Brain pericyte (primary cell): ENCODE measurements around the gene RAB11FIP3.
"Not testable (repeated sequence)": the region's sequence is repeated elsewhere in the genome, so short reads cannot be mapped to it uniquely, and the experiment has no call there.

Experiments used
- DNase-seq: peaks from one replicate; pipeline ENCODE4 v3.0.0-alpha.2; 2012; ENCODE audit warnings: low read depth, low spot score

The RAB11FIP3 gene

DNA sequence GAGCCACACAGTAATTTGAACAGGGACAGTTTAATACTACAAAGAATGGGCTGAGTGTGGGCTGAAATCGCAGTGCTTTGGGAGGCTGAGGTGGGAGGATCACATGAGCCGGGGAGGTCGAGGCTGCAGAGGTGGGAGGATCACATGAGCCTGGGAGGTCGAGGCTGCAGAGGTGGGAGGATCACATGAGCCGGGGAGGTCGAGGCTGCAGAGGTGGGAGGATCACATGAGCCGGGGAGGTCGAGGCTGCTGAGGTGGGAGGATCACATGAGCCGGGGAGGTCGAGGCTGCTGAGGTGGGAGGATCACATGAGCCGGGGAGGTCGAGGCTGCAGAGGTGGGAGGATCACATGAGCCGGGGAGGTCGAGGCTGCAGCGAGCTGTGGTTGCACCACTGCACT is 69.2 kb downstream of the RAB11FIP3 start:
- DNase-seq = not testable (repeated sequence)

DNA sequence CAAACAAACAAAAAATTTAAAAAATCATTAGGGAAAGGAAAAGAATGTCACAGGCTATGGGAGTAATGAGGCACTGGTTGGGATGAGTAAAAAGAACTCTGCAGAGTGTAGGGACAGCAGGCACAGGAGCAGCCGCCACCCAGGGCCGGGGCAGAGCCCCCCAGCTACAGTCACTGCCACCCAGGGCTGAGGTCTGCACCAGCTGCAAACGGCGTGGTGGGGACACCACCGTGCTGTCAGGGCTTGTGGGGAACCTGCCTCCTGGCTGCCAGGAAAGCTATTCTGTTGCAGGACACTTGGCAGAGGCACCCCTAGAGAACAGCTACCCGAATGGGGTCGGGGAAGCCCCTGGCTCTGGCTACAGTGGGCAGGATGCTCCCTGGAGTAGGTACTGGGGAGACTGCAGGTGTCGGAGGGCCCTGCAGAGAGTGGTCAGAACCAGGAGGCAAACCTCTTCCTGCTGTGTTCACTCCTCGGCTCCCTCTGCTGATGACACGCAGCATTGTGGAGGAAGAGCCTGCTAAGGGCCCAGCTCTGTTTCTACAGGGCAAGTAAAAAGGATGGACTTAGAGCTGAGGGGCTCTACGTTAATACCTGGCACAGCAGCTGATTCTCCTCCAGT is 69.8 kb downstream of the RAB11FIP3 start:
- no peak for DNase-seq

DNA sequence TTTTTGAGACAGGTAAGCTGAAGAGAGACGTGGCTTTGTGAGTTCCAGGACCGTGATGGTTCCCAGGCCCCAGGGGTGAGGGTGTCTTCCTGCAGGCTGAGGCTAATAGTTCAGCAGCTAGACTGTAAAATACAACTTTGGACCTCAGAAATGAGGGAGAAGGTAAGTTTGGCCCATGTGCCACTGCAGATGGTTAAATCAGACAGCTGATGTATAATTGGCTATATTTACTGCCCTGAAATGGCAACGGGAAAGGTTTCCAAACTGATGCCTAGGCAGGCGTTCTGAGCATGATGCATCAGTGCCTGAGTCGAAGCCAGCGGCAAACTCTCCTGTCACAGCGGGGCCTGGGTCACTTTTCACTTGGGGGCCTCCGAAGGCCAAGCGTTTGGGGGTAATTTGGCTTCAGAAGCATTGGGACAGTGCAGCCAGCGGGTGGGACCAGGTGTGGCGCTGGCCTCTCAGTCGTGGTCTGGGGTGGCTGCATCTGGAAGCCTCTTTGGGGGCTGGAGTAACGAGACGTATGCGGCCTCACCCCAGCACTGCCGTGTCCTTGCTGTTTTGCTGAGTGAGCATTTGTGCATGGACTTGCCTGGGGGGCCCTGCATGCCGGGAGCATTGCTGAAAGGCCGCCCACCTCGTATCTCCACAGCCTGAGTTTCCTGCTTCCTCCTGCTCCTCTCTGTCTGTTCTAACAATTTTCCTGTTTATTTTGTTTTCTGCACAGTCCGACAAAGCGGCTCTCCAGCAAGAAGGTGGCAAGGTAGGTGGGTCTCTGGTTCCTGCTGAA is 70.8 kb downstream of the RAB11FIP3 start:
- no peak for DNase-seq

DNA sequence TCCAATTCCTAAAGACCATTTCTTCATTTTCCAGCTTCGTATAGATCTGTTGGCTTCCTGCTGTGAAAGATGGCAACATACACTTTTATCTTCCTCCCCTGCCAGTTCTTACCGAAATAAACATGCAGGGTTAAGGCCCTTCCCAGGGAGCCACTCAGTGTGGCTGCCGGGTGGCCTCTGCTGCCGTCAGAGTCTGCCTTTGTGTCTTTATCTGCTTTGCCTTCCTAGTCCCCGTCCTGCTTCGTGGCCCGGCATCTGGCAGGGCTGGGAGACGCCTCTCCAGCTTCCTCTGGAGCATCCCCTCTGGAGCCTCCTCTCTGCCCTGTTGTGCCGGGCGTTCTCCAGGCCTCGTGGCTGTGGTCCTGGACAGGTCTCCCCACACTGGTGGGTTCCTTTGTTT is 71.8 kb downstream of the RAB11FIP3 start:
- peak; percentile 49 for DNase-seq

DNA sequence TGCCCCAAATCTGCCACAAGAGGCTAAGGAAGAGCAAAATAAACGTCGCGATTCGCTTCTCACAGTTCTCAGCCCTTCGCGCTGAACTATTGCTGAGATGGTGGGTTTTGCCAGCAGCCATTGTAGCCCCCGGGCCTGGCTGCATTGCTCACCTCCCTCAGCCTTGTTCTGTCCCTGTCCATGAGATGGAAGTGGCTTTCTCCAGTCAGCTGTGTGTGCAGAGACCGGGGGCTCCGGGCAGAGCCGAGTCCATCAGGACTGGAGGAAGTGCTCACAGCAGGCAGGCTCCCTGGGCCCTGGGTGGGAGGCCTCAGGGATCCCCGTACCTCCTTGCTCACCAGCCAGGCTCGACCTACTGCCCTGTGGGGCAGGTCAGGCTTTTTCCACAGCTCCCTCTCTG is 74.5 kb downstream of the RAB11FIP3 start:
- DNase-seq = no peak

DNA sequence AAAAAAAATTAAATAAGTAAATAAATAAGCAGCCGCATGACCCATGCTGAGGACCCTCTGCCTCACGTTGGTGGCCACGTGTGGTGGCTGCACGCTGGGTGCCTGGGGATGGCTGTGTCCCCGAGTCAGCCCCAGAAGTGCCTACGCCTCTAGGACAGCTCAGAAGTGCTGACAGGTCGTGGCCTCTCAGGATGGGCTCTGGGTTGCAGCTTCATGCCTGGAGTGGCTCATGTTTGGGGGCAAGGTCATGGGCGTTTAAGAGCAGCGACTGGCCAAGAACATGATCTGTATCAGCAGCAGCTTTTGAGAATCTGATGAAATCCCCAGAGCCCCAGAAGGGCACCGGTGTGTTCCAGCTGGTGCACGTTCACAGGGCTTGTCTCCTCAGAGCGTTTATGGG is 75.3 kb downstream of the RAB11FIP3 start:
- DNase-seq = no peak

DNA sequence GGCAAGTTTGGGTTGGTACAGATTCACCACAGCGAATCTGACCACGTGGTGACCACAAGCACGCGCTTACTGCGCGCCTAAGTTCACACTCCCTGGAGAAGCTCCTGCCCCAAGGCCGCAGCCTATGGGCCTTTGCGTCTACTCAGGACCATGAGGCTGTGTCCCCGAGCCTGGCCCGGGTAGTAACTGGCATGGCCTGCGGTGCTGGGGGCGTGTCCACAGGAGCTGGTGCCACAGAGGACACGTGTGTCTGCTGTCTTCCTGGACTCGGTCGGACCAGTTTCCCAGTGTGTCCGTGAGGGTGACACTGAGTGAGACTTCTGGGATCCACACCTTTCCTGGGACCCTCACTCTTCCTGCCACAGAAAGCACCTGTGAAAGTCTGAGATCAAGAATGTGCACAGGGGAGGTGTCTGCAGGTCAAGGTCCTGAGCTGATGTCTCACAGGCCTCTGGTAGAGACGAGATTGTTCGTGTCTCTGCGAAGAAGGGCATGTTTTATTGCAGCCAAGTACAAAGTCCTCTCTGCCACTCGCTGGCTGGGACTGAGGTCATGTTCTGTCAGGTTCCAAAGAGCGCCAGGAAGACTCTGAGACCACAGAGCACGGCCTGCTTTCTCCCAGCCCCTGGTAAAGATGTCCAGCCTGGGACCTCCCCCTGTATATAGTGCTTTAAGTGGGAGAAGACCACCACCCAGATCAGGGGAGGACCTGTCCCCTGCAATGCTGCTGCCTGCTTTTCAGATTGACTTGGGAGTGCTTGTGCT is 76.9 kb downstream of the RAB11FIP3 start:
- DNase-seq = no peak

DNA sequence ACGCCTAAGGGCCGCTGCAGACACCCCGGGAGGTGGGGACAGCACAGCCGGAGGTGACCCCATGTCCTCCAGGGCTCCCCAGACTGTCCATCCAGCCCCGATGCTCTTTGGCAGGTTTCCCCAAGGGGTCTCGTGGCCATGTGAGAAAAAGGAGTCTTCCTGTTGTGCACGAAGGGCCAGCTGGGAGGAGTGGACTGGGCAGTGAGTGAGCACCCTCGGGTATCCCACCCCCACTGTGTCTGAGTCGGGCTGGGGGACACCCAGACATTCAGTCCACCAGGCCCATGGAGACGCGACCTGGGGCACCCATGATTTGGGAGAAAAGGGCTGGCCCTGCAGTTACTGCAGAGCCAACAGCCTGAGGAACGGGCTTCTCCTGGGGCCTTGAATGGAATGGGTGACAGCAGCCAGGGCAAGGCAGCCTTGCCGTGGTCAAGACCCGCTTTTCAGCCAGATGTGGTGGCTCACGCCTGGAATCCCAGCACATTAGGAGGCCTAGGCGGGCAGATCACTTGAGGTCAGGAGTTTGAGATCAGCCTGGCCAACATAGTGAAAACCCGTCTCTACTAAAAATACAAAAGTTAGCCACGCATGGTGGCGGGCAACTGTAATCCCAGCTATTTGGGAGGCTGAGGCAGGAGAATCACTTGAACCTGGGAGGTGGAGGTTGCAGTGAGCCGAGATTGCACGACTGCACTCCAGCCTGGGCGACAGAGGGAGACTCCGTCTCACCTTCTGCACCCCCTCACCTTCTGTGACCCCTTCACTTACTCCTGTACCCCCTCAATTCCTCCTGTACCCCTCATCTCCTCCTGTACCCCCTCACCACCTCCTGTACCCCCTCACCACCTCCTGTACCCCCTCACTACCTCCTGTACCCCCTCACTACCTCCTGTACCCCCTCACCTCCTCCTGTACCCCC is 78.0 kb downstream of the RAB11FIP3 start:
- DNase-seq = no peak

DNA sequence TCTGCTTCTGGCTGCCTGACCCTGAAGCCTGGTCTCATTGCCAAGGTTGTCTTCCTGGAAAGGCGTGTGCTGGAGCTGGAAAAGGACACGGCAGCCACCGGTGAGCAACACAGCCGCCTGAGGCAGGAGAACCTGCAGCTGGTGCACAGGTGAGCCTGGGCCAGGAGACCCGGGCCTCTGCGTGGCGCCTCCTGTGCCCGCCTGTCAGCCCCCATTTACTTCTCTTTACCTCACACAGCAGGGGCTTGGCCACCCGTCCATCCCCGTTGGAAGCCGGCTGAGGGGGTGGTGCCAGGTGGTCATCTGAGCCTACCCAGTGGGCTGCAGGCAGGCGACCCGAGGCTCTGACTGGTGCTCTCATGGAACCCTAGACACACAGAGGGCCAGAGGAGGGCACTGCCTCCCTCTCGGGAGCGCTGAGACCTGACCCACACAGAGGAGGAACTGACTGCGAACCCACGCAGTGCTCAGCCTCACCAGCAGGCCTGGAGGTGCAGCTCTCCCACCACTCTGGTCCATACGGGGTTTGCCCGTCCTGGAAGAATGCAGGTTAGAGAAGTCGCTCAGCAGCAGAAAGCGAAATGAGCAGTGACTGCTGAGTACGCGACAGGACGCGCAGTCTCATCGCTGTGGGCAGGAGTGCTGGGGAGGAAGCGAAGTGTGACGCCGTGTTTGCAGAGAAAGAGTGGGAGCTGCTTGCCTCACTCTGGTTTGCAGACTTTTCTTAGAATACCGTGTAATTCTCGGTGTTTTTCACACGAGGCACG is 80.2 kb downstream of the RAB11FIP3 start:
- DNase-seq = no peak

DNA sequence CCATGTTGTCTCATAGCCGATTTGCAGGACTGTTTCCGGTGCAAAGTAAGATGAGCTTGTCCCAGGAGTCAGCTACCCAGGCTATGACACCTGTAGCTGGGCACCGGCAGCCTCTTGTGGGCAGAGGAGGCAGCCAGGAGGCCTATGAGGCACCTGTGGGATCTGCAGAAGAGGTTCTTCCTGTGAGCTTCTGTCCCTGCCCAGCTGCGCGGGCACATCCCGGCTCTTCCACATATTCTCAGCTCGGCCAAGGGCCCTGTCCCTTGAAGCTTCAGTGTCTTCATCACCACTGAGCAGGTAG is 80.7 kb downstream of the RAB11FIP3 start:
- DNase-seq = no peak

DNA sequence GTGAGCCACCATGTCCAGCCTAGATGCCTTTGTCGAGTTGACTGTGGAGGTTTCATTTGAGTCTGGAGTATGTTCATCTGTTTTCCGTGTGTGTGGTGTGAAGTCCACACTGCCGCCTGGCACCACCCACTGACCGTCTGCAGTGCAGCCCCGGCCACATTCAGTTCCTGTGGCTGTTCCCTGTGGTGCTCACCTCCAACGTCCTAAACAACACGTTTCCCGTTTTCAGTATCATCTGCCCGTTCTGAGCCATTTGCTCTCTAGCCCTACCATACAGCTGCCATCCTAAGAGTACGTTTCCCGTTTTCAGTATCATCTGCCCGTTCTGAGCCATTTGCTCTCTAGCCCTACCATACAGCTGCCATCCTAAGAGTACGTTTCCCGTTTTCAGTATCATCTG is 82.1 kb downstream of the RAB11FIP3 start:
- not testable (repeated sequence) for DNase-seq

DNA sequence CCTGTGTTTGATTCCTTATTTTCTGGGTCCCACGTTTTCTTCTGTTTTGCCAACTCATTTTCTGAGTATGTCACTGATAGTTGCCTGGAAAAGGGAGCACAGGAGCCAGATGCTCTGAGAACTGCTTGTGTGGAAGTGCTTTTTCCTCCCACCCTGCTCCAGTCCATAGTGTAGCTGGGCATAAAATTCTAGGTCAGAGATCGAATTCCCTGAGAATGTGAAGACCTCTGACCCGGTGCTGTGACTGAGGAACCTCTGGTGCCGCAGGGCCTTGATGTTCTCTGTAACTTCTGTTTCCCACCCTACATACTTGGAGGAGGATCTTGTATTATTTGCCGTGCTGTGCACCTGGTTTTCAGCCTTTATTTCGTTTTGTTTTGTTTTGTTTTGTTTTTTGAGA is 82.5 kb downstream of the RAB11FIP3 start:
- no peak for DNase-seq

DNA sequence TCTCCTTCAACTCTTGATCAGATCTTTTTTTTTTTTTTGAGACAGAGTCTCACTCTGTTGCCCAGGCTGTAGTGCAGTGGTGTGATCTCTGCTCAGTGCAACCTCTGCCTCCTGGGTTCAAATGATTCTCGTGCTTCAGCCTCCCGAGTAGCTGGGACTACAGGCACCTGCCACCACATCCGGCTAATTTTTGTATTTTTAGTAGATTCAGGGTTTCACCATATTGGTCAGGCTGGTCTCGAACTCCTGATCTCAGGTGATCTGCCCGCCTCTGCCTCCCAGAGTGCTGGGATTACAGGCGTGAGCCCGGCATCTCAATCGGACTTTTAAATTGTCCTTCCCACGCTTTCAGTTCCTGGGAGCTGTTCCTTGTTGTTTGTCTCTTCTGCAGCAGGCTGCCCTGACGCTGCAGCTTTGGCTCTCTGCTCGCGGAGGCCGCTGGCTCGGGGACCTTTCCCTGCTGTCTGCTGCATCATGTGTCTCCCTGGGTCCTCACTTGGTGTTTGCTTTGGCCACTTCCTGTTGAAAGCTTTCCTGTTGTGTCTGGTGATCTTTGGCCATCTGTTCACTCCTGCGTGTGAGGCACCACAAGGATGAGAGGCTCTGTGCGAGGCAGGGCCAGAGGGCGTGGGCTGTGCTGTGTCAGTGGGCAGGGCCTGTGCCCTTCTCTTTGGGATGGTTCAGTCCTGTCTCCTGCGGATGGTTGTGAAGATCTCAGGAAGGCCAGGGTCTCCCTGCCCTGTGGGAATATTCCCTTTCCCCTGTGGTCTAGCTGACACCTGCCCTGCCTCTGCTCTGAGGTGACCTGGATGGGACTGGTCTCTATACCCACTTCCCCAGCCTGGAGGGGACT is 83.7 kb downstream of the RAB11FIP3 start:
- DNase-seq = peak; percentile 83

DNA sequence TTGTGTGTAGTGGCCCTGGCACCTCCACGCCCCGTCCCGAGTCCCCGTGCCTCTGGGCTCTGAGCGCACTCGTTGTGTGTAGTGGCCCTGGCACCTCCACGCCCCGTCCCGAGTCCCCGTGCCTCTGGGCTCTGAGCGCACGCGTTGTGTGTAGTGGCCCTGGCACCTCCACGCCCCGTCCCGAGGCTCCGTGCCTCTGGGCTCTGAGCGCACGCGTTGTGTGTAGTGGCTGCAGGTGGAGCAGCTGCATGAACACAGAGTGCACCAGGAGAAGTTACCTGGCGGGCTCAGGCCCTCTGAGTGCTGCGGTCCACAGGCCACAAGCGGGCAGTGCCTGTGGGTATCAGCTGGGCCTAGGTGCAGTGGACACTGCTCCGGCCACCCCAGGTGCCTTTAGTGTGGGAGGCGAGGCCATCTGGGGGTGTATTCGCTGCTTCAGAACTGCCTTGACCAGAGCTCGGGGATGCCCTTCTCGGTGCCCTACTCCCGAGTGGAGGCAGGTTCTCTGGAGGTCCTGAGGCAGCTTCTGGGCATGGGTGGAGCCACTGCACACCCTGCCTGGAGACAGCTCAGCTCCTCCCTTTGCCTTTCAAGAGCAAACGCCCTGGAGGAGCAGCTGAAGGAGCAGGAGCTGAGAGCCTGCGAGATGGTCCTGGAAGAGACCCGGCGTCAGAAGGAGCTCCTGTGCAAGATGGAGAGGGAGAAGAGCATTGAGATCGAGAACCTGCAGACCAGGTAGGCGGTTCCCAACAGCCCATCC is 84.8 kb downstream of the RAB11FIP3 start:
- no peak for DNase-seq

DNA sequence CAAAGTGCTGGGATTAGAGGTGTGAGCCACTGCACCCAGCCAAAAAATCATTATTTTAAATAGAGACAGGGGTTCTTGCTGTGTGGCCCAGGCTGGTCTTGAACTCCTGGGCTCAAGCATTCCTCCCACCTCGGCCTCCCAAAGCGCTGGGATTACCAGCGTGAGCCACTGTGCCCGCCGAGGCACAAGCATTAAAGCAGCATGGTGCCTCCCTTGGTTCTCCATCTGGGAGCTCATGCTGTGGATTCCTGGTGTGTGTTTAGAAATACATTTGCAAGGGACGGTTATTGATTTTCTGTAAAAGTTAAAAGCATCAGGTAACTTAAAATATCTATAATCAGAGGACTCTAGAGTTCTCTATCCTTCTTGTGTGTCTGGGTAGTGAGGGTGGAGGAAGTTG is 87.4 kb downstream of the RAB11FIP3 start:
- no peak for DNase-seq

DNA sequence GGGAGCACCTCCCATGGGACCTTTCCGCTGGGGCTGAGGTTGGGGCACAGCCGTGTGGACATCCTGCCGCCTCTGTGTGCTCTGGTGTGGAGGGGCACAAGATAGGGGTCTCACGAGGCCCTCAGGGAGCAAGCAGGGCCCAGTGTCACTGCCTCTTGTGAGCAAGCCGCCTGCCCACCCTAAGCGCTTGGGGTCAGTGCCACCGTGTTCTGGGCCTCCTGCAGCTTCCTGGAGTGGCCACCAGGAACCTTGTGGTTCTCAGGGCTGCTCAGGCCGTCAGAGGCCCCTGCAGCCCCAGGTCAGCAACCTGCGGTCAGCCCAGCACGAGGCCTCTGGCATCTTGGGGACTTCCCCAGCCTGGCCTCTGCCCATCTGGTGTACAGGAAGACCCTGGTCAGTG is 88.5 kb downstream of the RAB11FIP3 start:
- DNase-seq = no peak

DNA sequence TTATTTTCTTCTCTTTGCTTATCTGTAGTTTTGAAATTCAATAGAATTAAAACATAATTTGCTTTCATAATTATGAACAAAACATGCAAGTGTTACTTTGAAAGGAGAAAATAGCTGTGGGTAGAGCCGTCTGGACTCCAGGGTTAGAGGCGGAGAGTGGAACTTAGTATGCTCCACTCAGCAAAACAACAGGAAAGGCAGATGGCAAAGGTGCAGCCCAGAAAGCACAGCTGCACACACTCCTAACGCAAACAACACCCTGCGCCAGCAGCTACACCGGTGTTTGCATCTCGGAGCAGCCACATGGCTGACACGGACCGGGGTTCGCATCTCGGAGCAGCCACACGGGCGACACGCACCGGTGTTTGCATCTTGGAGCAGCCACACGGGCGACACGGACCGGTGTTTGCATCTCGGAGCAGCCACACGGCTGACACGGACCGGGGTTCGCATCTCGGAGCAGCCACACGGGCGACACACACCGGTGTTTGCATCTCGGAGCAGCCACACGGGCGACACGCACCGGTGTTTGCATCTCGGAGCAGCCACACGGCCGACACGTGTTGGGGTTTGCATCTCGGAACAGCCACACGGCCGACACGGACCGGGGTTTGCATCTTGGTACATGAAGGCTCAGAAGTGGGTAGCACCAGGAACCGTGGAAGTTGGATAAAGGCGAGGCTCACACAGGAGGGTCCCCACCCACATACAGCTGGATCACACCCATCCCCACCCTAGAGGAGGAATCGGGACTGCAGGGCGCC is 89.9 kb downstream of the RAB11FIP3 start:
- no peak for DNase-seq

DNA sequence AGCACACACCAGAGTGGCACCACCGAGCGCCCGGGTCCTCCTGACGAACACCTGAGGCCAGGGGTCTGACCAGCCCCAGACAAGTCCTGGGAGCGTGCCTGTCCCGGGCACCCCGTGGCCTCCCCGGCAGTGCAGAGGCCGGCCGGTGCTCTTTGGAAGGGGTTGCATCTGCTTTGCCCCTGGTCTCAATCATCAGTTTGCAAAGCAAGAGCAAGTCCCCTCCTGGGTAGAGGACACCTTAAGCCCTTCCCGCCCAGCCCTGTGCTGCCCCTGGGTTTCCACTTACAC is 90.4 kb downstream of the RAB11FIP3 start:
- DNase-seq = no peak

DNA sequence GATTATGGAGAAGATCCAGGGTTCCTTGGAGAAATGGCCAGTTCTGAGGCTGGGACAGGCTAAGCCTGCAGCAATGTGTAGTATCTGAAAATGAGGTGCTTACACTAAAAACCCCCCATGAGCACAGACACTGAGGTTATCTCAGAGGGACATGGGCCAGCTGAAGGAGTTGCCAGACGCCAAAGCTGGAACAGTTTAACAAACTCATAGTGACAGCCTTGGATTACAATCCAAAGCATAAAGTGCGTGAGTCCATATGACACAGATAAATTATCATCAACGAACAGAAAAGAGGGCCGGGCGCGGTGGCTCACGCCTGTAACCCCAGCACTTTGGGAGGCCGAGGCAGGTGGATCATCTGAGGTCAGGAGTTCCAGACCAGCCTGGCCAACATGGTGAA is 90.9 kb downstream of the RAB11FIP3 start:
- DNase-seq = no peak
